Neural progenitor cell (in vitro differentiated cells): ENCODE data around the gene MYOM1.

Source experiments
- CTCF ChIP-seq: fragments of 200-600 bp; sonication (generic); IDR thresholded peaks from 2 replicates; pipeline ENCODE4 v1.5.1; 2017; ENCODE audit warnings: antibody characterized with exemption, mild to moderate bottlenecking
- EZH2phosphoT487 ChIP-seq: fragments of 200-600 bp; sonication (generic); IDR thresholded peaks from 2 replicates; pipeline ENCODE4 v1.6.1; 2017; ENCODE audit warnings: antibody characterized with exemption

- TF ChIP-seq CTCF (no peak), EZH2phosphoT487 (no peak)
These were observed 120.4 kb downstream of the MYOM1 start for GRCh38 chr18:3099327-3099726.
